Dendritic cell treated with granulocyte-macrophage colony-stimulating factor and Interleukin-4, amounts not matched to agents 40 ng/mL and 50 ng/mL, for 4 days (primary cell): Measurements from ENCODE around the gene KLRC4.
"Not testable (repeated sequence)": the region's sequence is repeated elsewhere in the genome, so short reads cannot be mapped to it uniquely, and the experiment has no call there.

ENCODE experiments used
- H3K27ac Mint-ChIP-seq: one replicate; pipeline ENCODE4 v1.8.0; 2022; ENCODE audit warnings: mild to moderate bottlenecking, mixed read lengths
- H3K27me3 Mint-ChIP-seq: one replicate; pipeline ENCODE4 v1.8.0; 2022; ENCODE audit warnings: mild to moderate bottlenecking, mixed read lengths
- H3K36me3 Mint-ChIP-seq: one replicate; pipeline ENCODE4 v1.8.0; 2022; ENCODE audit warnings: low read depth, mixed read lengths
- H3K4me1 Mint-ChIP-seq: one replicate; pipeline ENCODE4 v1.8.0; 2022; ENCODE audit warnings: low read depth, mixed read lengths
- H3K4me3 Mint-ChIP-seq: one replicate; pipeline ENCODE4 v1.8.0; 2022; ENCODE audit warnings: mild to moderate bottlenecking, moderate library complexity, mixed read lengths
- H3K9me3 Mint-ChIP-seq: one replicate; pipeline ENCODE4 v1.8.0; 2022; ENCODE audit warnings: mixed read lengths
- intact Hi-C: fragments of 100-400 bp; cut with micrococcal nuclease; formaldehyde crosslinking; loops from one replicate; pipeline ENCODE4 v1.15.0; 2022

KLRC4 gene

GRCh38 chr12:10369557-10370415 lies 39.8 kb downstream of the KLRC4 start:
- intact Hi-C loops, result no loop called here
- peaks cover 31% of the 10 kb centered on the region for H3K4me1 Mint-ChIP-seq
- peaks cover 5% of the 10 kb centered on the region for H3K9me3 Mint-ChIP-seq
- no peaks in the 10 kb centered on the region for H3K36me3 Mint-ChIP-seq
- no peak overlapping the region for H3K4me3 Mint-ChIP-seq
- no peak overlapping the region for H3K27ac Mint-ChIP-seq
- no peaks in the 10 kb centered on the region for H3K27me3 Mint-ChIP-seq

GRCh38 chr12:10368206-10369171 lies 41.1 kb downstream of the KLRC4 start:
- Mint-ChIP-seq H3K4me3 (no peak overlapping the region), H3K27me3 (no peaks in the 10 kb centered on the region), H3K27ac (no peak overlapping the region), H3K9me3 (peaks cover 5% of the 10 kb centered on the region), H3K4me1 (peaks cover 20% of the 10 kb centered on the region), H3K36me3 (no peaks in the 10 kb centered on the region)
- intact Hi-C loops, result no loop called here

- H3K4me3 Mint-ChIP-seq, H3K9me3 Mint-ChIP-seq, intact Hi-C loops, H3K27me3 Mint-ChIP-seq, H3K27ac Mint-ChIP-seq, H3K36me3 Mint-ChIP-seq: not testable (repeated sequence)
- H3K4me1 Mint-ChIP-seq, result peaks cover 15% of the 10 kb centered on the region
These were observed 41.8 kb downstream of the KLRC4 start for GRCh38 chr12:10367714-10368113.

GRCh38 chr12:10366875-10367274 lies 42.7 kb downstream of the KLRC4 start:
- Mint-ChIP-seq H3K27me3 (no peaks in the 10 kb centered on the region), H3K4me1 (peaks cover 7% of the 10 kb centered on the region), H3K36me3 (no peaks in the 10 kb centered on the region), H3K27ac (no peak overlapping the region), H3K9me3 (peaks cover 5% of the 10 kb centered on the region), H3K4me3 (no peak overlapping the region)
- intact Hi-C loops, result no loop called here

GRCh38 chr12:10365696-10366405 lies 43.7 kb downstream of the KLRC4 start:
- Mint-ChIP-seq H3K9me3 (peaks cover 5% of the 10 kb centered on the region), H3K27me3 (no peaks in the 10 kb centered on the region), H3K4me1 (no peaks in the 10 kb centered on the region), H3K36me3 (no peaks in the 10 kb centered on the region), H3K27ac (no peak overlapping the region), H3K4me3 (no peak overlapping the region)
- intact Hi-C loops, result no loop called here

- Mint-ChIP-seq H3K27ac (no peak overlapping the region), H3K9me3 (peaks cover 5% of the 10 kb centered on the region), H3K4me3 (no peak overlapping the region), H3K4me1 (no peaks in the 10 kb centered on the region), H3K36me3 (no peaks in the 10 kb centered on the region), H3K27me3 (no peaks in the 10 kb centered on the region)
- intact Hi-C loops, result loop anchor here (5.0 kb wide), 1 partner anchor 42 kb away; the partner anchor contains the start of gene KLRC4
These were observed 44.5 kb downstream of the KLRC4 start for GRCh38 chr12:10364815-10365622.

- intact Hi-C loops, result loop anchor here (5.0 kb wide), 1 partner anchor 43 kb away; the partner anchor contains the start of gene KLRC4
- Mint-ChIP-seq H3K27me3 (no peaks in the 10 kb centered on the region), H3K4me3 (no peak overlapping the region), H3K36me3 (no peaks in the 10 kb centered on the region), H3K27ac (no peak overlapping the region), H3K9me3 (peaks cover 5% of the 10 kb centered on the region), H3K4me1 (no peaks in the 10 kb centered on the region)
These were observed 45.4 kb downstream of the KLRC4 start for GRCh38 chr12:10363914-10364814.

GRCh38 chr12:10363658-10363913 lies 46.0 kb downstream of the KLRC4 start:
- H3K4me1 Mint-ChIP-seq, result no peaks in the 10 kb centered on the region
- no peaks in the 10 kb centered on the region for H3K27me3 Mint-ChIP-seq
- peaks cover 5% of the 10 kb centered on the region for H3K9me3 Mint-ChIP-seq
- no peak overlapping the region for H3K27ac Mint-ChIP-seq
- intact Hi-C loops, result loop anchor here (5.0 kb wide), 1 partner anchor 44 kb away; the partner anchor contains the start of gene KLRC4
- no peak overlapping the region for H3K4me3 Mint-ChIP-seq
- no peaks in the 10 kb centered on the region for H3K36me3 Mint-ChIP-seq

GRCh38 chr12:10362828-10363657 lies 46.5 kb downstream of the KLRC4 start:
- no peak overlapping the region for H3K27ac Mint-ChIP-seq
- no peaks in the 10 kb centered on the region for H3K4me1 Mint-ChIP-seq
- H3K36me3 Mint-ChIP-seq, result no peaks in the 10 kb centered on the region
- intact Hi-C loops, result loop anchor here (5.0 kb wide), 1 partner anchor 44 kb away; the partner anchor contains the start of gene KLRC4
- no peak overlapping the region for H3K4me3 Mint-ChIP-seq
- no peaks in the 10 kb centered on the region for H3K27me3 Mint-ChIP-seq
- H3K9me3 Mint-ChIP-seq, result peaks cover 4% of the 10 kb centered on the region

GRCh38 chr12:10362325-10362724 lies 47.2 kb downstream of the KLRC4 start:
- Mint-ChIP-seq H3K36me3 (no peaks in the 10 kb centered on the region), H3K27ac (no peak overlapping the region)

GRCh38 chr12:10361622-10362021 lies 47.9 kb downstream of the KLRC4 start:
- Mint-ChIP-seq H3K9me3 (no peaks in the 10 kb centered on the region), H3K27me3 (no peaks in the 10 kb centered on the region), H3K27ac (no peak overlapping the region), H3K4me1 (no peaks in the 10 kb centered on the region), H3K4me3 (no peak overlapping the region), H3K36me3 (no peaks in the 10 kb centered on the region)
- intact Hi-C loops, result loop anchor here (5.0 kb wide), 1 partner anchor 46 kb away; the partner anchor contains the start of gene KLRC4

More at GRCh38 chr12:10362325-10362724, 47.2 kb downstream of the KLRC4 start:
- intact Hi-C loops, result loop anchor here (5.0 kb wide), 1 partner anchor 45 kb away; the partner anchor contains the start of gene KLRC4
- Mint-ChIP-seq H3K4me3 (no peak overlapping the region), H3K4me1 (no peaks in the 10 kb centered on the region), H3K27me3 (no peaks in the 10 kb centered on the region), H3K9me3 (no peaks in the 10 kb centered on the region)
